OCI-LY1 (cell line): Measurements from ENCODE around the gene SLC37A4.

Experiments used
- H2AFZ ChIP-seq: fragments of 200-600 bp; sonication (generic), shearing (Covaris generic); 2 replicates; pipeline ENCODE4 v1.6.0; 2014; ENCODE audit warnings: antibody characterized with exemption, mild to moderate bottlenecking, low read length
- H3F3A ChIP-seq: fragments of 200-600 bp; sonication (generic), shearing (Covaris generic); 2 replicates; pipeline ENCODE4 v1.6.0; 2014; ENCODE audit warnings: mild to moderate bottlenecking, antibody characterized with exemption, low read length, moderate library complexity; ENCODE audit not compliant: insufficient read depth
- H3K27ac ChIP-seq: fragments of 200-600 bp; sonication (generic); 2 replicates; pipeline ENCODE4 v1.5.1; 2014; ENCODE audit warnings: low read length, mixed run types, mild to moderate bottlenecking, low read depth; ENCODE audit not compliant: poor library complexity, severe bottlenecking
- H3K27me3 ChIP-seq: fragments of 200-600 bp; sonication (generic); 2 replicates; pipeline ENCODE4 v1.6.0; 2014; ENCODE audit warnings: antibody characterized with exemption, mild to moderate bottlenecking, low read length, moderate library complexity; ENCODE audit not compliant: insufficient read depth
- H3K36me3 ChIP-seq: fragments of 200-600 bp; sonication (generic); 2 replicates; pipeline ENCODE4 v1.6.1; 2014; ENCODE audit warnings: mild to moderate bottlenecking, antibody characterized with exemption, low read length, moderate library complexity, mixed read lengths; ENCODE audit not compliant: insufficient read depth
- H3K4me1 ChIP-seq: fragments of 200-600 bp; sonication (generic); 2 replicates; pipeline ENCODE4 v1.5.1; 2014; ENCODE audit warnings: mild to moderate bottlenecking, low read length, moderate library complexity; ENCODE audit not compliant: insufficient read depth, severe bottlenecking
- H3K4me2 ChIP-seq: fragments of 200-600 bp; sonication (generic), shearing (Covaris generic); 2 replicates; pipeline ENCODE4 v1.6.1; 2014; ENCODE audit warnings: low read length
- H3K4me3 ChIP-seq: fragments of 200-600 bp; sonication (generic); 2 replicates; pipeline ENCODE4 v1.5.1; 2014; ENCODE audit warnings: low read length, low read depth, mild to moderate bottlenecking, mixed read lengths; ENCODE audit not compliant: poor library complexity, severe bottlenecking
- H3K79me2 ChIP-seq: fragments of 200-600 bp; shearing (Covaris generic); 2 replicates; pipeline ENCODE4 v1.6.1; 2016; ENCODE audit warnings: mixed run types, low read length, mixed read lengths; ENCODE audit not compliant: insufficient read depth
- H3K9ac ChIP-seq: fragments of 200-600 bp; sonication (generic), shearing (Covaris generic); 2 replicates; pipeline ENCODE4 v1.6.1; 2014; ENCODE audit warnings: mild to moderate bottlenecking, low read length, mixed read lengths
- H3K9me2 ChIP-seq: fragments of 200-600 bp; sonication (generic), shearing (Covaris generic); 2 replicates; pipeline ENCODE4 v1.6.1; 2014; ENCODE audit warnings: low read depth, mild to moderate bottlenecking, low read length, mixed read lengths
- H3K9me3 ChIP-seq: fragments of 200-600 bp; shearing (Covaris generic); 2 replicates; pipeline ENCODE4 v1.6.1; 2014; ENCODE audit warnings: low read length, mixed read lengths
- H4K20me1 ChIP-seq: fragments of 200-600 bp; sonication (generic), shearing (Covaris generic); 2 replicates; pipeline ENCODE4 v1.6.0; 2016; ENCODE audit warnings: mild to moderate bottlenecking, low read length; ENCODE audit not compliant: insufficient read depth
- CTCF ChIP-seq: fragments of 200-600 bp; sonication (generic), shearing (Covaris generic); IDR thresholded peaks from 2 replicates; pipeline ENCODE4 v1.5.1; 2017; ENCODE audit warnings: mild to moderate bottlenecking, antibody characterized with exemption, low read length, moderate library complexity, mixed read lengths
- EZH2 ChIP-seq: fragments of 200-600 bp; sonication (generic), shearing (Covaris generic); IDR thresholded peaks from 2 replicates; pipeline ENCODE4 v1.8.0; 2017; ENCODE audit warnings: borderline replicate concordance, mixed run types, mild to moderate bottlenecking, antibody characterized with exemption, low read length, moderate library complexity, mixed read lengths

SLC37A4 gene

GRCh38 chr11:119052163-119052814 is 21.6 kb upstream of the SLC37A4 start:
- Histone ChIP-seq H3K9ac (no peak overlapping the region), H3K9me3 (no peaks in the 10 kb centered on the region), H4K20me1 (no peaks in the 10 kb centered on the region), H3K36me3 (peaks cover 85% of the 10 kb centered on the region), H3K4me2 (no peak overlapping the region), H3K27ac (no peak overlapping the region), H3K4me1 (peaks cover 9% of the 10 kb centered on the region), H3K4me3 (no peak overlapping the region), H3F3A (no peaks in the 10 kb centered on the region), H3K27me3 (no peaks in the 10 kb centered on the region), H3K79me2 (peaks cover 7% of the 10 kb centered on the region; the same call in 1 of the 2 replicates), H3K9me2 (no peaks in the 10 kb centered on the region), H2AFZ (no peak overlapping the region)
- TF ChIP-seq CTCF, result no peak
- TF ChIP-seq EZH2, result no peak

- peaks cover 7% of the 10 kb centered on the region; the same call in 1 of the 2 replicates for H3K79me2 ChIP-seq
- no peaks in the 10 kb centered on the region for H4K20me1 ChIP-seq
- H3K9me2 ChIP-seq, result no peaks in the 10 kb centered on the region
- H3K36me3 ChIP-seq, result peaks cover 92% of the 10 kb centered on the region
- H3K4me2 ChIP-seq, result no peak overlapping the region
- H2AFZ ChIP-seq, result no peak overlapping the region
- H3K27ac ChIP-seq, result no peak overlapping the region
- H3K9me3 ChIP-seq, result no peaks in the 10 kb centered on the region
- TF ChIP-seq EZH2 (no peak), CTCF (no peak)
- no peak overlapping the region for H3K9ac ChIP-seq
- no peaks in the 10 kb centered on the region for H3F3A ChIP-seq
- H3K27me3 ChIP-seq, result no peaks in the 10 kb centered on the region
- peaks cover 9% of the 10 kb centered on the region for H3K4me1 ChIP-seq
- H3K4me3 ChIP-seq, result no peak overlapping the region
These were observed 20.9 kb upstream of the SLC37A4 start for GRCh38 chr11:119051440-119052162.

- Histone ChIP-seq H3K4me3 (no peak overlapping the region), H3K36me3 (peaks cover 92% of the 10 kb centered on the region), H3K4me2 (no peak overlapping the region), H3K79me2 (no peaks in the 10 kb centered on the region), H3K27ac (no peak overlapping the region), H3F3A (no peaks in the 10 kb centered on the region), H4K20me1 (no peaks in the 10 kb centered on the region), H3K4me1 (no peaks in the 10 kb centered on the region), H2AFZ (no peak overlapping the region), H3K9ac (no peak overlapping the region), H3K27me3 (no peaks in the 10 kb centered on the region), H3K9me3 (no peaks in the 10 kb centered on the region), H3K9me2 (no peaks in the 10 kb centered on the region)
- TF ChIP-seq EZH2, result no peak
- no peak for TF ChIP-seq CTCF
These were observed 18.4 kb upstream of the SLC37A4 start for GRCh38 chr11:119049081-119049480.
